Medulla oblongata (tissue), 1 donor: ENCODE data around the gene ODAD3.
"Not testable (repeated sequence)": the region's sequence is repeated elsewhere in the genome, so short reads cannot be mapped to it uniquely, and the experiment has no call there.

Source experiments
- DNase-seq: peaks from one replicate; pipeline ENCODE4 v3.0.0-alpha.2; 2015; ENCODE audit errors: extremely low spot score

ODAD3 gene

DNA sequence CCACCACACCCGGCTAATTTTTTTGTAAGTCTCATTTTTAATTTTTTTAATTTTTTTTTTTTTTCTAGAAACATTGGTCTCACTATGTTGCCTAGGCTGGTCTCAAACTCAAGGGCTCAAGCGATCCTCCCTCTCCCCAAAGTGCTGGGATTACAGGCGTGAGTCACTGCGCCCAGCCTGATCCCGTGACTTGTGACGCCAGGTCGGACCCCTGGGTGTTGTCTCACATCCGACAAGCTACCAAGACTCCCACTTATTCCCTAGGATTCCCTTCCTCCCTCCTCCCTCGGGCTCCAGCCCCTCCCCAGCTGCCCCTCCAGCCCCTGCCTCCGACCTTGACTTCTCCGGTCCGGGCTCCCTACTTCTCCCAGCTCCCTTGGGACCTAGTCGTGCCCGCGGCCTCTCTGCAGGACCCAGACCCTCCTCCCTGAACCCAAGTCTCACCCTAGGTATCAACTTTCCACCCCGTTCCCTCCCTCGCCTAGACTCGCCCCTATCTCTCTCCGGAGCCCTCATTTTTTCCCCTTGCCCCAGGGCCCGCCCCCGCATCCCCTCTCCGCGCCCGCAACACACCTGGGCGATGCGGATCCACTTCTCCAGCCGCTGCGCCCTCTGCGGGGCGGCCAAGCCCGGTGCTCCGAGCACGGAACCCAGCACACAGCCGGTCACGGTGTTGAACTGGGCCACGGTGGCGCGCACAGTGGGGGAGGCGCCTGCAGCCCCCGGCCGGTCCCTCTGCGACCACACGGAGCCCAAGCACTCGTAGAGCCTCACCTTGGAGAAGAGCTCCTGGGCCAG lies 28.9 kb downstream of the ODAD3 start:
- DNase-seq, result no peak

DNA sequence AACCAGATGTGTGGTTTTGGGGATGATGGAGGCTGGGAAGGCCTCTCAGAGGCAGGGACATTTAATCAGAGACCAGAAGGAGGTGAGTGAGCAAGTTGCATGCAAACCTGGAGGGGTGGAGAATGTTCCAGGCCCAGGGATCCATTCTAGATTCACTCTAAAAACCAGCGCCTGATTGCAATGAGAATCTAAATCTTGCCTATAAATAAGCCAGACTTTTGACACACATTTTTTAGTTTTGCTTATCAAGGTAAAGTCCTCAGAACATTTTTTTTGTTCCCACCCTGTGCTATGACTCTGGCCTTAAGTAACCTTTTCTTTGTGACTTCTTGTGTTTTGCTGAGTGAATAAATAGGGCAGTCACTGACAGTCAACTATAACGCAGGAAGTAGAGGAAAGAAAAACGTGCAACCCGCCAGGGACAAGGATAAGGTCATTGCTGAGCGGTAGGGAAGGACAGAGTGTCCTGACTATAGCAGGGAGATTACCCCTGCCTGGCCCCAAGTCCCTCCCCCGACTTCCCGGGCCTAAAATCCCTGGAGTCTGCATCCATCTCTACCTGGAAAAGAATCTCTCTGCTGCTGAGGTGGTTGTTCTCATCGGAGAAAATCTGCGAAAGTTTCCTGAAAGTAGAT lies 30.2 kb downstream of the ODAD3 start:
- DNase-seq, result no peak

DNA sequence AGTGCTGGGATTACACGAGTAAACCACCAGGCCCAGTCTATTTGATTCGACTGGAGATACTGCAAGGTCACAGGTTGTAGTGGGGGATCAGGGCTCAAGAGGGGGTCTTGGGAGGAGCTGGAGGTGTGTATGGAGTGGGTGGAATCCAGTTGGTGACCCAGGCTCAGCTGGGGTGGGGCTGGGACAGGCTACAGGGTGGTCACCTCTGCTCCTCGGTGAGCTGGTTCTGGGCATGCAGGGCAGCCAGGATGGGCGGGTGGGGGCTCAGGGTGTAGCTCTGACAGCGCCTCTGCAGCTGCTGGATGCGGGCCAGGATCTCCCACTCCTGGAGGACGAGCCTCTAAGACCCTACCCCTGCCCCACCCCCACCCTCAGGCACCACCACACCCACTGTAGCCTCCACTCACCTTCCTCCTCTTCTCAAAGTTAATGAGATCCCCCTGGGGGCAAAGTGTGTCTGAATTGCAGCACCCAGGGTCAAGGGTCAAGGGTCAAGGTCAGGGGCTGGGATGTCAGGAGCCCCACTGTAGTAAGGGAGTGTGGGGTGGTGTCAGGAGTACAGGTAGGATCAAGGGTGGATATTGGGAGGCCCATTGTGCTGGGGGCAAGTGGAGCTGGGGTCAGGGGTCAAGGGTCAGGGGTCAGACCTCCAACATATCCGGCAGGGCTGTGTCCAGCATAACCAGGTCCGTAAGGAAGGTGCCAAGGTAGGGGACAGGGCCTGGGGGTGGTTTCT lies 32.9 kb downstream of the ODAD3 start:
- no peak for DNase-seq

DNA sequence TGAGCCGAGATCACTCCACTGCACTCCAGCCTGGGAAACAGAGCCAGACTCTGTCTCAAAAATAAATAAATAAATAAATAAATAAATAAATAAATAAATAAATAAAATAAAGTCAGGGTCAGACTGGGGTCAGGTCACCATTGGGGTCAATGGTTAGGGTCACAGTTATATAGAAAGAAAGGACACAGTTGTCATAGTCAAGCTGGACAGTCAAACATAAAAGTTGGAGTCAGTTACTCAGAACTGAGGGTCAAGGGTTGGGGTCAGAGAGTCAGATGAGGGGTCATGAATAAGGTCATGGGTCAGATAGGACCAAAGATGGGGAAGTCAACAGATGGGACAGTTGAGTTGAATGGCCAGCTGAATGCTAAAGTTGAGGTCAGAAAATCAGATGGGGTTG lies 34.1 kb downstream of the ODAD3 start:
- no peak for DNase-seq

DNA sequence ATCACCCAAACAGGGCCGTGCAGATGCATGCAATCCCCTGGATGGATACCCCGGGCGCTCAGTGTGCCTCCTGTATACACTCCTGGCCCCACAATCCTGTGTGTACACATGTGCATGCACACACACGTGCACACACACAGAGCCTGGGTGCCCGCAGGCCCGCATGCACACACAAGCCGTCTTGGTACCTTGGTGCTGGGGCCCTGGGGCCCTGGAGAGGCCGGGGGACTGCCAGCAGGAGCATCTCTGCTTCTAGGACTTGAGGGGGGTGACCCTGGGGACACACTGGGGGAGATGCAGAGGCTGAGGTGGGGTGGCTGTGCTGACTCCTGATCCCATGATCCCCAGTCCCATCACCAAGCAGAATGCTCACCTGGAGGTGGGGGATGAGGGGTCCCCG lies 35.3 kb downstream of the ODAD3 start:
- no peak for DNase-seq

DNA sequence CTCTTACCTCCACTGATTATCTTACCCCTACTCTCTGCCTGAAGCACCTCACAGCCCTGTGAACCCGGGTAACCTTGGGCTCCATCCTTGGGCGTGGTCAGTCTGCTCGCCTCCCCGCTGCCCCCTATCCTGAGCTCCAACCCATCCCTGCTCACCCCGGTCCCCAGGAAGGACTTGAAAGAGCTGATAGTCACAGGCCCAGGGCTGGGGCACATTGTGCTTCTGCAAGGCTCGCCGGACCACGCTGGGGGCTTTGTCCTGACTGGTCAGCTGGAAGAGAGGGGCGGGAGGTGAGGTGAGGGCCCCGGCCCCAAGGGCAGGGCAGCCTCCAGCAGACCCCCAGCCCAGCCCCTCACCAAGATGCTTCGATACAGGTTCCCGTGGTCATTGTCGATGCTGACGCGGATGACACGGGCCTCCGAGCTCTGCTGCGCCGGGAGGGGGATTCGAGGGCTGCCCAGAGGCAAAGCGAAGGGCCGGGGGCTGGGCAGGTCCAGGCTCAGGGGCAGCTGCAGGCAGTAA lies 37.8 kb downstream of the ODAD3 start:
- DNase-seq, result no peak

DNA sequence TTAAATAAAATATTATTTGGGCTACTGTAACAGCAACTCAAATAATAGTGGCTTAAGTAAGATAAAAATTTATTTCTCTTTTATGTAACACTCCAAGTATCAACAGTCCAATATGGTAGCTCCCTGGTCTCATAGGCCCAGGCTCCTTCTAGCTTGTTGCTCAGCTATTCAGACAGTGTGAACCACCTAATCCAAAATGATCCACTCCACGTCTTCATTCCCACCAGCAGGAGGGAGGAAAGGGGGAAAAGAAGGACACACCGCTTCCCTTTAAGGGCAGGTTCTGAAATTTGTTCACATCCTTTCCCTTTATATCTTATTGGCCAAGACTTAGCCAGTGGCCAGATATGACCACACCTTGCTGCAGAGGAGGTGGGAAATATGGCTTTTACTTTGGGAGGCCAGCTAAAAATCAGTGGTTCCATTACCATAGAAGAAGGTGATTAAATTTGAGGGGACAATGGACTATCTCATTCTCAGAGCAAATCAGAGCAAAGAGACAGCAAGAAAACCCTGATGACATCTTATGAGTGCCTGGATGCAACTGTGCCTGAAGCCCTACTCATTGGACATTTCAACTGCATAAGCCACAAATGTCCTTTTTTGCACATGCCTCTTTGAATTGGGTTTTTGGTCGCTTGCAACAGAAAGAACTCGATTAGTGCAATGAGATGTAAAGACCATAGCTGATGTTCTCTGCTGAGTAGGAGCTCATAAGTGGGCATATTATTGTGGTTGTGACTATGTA lies 43.8 kb downstream of the ODAD3 start:
- no peak for DNase-seq

DNA sequence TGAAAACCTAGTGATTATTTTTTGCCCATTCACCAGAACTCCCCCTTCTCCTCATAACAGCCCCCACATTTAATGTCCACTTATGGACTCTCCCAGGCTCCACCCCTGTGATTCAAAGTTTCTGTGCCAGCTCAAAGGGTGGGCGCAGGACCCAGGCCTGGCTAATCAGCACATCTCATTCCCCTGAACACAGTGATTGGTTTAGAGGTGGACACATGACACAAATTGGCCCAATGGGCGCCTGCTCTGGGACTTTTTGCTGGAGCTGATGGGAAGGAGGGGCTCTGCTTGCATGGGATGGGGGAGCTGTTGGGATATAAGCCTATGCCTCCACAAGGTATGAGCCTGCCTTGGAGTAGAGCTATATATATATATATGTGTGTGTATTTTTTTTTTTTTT lies 44.6 kb downstream of the ODAD3 start:
- DNase-seq, result no peak

DNA sequence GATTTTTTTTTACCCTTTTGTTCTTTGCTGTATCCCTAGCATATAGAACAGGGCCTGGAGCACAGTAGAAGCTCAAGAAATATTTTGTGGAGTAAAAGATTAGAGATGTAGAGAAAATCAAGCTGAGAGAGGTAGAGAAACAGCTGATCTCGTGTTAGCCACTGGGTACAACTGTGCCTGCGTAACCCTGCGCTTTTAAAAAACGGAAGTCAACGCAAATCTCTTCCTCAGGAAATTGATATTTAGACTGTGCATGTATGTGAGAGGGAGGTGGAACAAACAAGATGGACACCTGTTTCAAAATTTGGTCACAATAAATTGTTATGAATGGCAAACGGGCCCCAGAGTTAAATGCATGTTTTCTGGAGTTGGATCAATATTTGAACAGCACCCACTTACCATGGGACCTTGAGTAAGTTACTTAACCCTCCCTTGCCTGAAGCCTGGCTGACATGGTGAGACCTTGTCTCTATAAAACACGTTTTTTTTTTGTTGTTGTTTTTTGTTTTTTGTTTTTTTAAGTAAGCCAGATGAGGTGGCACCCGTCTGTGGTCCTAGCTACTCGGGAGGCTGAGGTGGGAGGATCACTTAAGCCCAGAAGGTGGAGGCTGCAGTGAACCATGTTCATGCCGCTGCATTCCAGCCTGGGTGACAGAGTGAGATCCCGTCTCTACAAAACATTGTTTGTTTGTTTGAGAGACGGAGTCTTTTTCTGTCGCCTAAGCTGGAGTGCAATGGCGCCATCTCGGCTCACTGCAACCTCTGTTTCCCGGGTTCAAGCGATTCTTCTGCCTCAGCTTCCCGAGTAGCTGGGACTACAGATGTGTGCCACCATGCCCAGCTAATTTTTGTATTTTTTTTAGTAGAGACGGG lies 47.5 kb downstream of the ODAD3 start:
- peak; percentile 12 for DNase-seq

DNA sequence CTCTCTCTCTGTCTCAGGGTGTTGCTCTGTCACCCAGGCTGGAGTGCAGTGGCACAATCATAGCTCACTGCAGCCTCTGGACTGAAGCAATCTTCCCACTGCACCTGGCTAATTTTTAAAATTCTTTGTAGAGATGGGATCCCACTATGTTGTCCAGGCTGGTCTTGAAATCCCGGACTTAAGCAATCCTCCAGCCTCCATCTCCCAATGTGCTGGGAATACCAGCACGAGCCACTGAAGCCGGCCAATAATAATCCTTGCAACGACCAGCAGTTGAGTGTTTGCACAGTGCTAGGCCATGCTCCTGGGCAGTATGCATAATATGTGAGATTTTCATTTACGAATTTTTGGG lies 50.2 kb downstream of the ODAD3 start:
- no peak for DNase-seq

DNA sequence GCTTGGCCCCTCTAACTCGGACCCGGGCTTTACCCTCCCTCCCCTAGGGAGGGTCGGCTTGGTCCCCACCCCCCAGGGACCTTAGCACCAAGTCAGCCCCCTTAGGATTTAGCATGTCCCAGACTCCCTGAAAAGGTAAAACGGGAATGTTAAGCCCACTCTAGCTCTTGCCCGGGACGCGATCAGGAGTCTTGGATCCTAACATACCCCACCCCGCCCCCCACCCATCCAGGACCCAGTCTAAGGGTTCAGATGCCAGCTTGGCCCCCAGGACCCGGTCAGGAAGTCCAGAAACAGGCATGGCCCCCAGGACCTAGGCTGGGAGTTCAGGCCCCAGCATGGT lies 51.2 kb downstream of the ODAD3 start:
- no peak for DNase-seq

DNA sequence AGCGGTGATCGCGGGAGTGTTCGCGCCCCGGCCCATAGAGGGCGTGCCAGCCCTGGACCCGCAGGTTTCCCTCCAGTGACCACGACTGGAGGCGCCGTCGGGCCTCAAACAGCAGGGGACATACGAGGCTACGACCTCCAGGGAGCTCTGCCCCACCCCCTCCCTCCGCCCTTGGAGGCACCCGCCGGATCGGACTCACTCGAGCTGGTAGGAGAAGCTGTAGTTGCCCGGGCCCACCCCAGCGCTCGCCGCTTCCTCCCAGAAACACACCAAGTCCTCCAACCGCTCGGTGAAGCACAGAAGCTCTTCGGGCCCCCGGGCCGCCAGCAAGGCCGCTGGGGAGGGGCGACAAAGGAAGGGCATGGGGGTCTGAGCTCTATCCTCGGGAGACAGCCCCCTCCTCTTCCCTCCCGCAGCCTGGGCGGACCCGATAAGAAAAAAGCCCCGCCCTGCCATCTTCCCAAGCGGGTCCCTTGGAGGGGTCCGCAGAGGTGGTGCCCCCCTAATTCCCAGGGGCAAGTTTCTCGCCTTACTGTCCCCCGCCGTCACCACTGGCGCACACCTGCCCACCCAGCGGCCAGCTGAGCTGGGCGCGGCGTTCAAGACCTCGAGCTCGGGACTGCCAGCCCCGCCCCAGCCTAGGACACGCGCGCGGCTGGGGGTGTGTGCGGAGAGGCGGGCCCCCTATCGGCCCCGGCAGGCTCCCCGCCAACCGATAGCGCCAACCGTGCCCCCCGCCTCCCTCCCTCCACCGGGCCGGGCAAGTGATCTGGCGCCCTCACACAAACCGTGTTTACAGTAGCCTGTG lies 51.8 kb downstream of the ODAD3 start:
- peak; percentile 14 for DNase-seq

DNA sequence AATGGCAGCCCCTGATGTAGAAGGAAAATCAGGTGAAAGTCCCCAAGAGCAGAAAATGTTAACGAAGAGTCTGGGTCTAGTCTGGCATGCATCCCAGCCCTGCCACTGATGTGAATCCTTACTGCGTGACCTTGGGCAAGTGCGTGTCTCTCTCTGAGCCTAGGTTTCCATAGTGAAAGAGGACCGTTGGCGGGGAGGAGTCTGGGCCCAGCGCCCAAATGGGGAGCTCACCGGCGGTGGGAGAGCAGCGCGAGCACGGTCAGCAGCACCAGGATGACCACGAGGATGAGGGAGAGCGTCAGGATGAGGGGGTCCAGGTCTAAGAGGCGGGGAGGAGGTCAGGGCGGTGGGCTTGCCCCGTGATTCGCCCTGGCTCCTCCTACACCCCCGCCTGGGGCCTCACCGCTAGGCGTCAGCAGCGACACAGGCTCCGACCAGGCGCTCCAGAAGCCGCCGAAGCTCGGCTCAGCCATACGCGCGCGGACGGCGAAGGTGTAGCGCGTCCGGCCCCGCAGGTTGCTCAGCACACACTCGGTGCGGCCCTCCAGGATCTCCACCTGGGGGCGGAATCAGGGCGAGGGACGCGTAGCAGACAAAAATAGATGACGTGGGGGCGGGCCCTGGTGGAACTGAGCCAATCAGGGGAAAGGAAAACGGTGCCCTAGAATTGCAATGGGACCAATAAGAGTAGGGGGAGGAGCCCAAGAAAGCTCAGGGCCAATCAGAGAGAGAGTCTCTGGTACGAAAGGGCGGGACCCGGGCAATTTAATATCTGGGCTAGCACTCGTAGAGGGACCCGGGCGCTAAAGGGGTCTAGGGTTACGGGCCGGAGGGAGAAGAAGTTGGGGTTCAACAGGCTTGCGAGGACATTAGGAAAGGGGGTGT lies 54.0 kb downstream of the ODAD3 start:
- DNase-seq, result peak; percentile 98

DNA sequence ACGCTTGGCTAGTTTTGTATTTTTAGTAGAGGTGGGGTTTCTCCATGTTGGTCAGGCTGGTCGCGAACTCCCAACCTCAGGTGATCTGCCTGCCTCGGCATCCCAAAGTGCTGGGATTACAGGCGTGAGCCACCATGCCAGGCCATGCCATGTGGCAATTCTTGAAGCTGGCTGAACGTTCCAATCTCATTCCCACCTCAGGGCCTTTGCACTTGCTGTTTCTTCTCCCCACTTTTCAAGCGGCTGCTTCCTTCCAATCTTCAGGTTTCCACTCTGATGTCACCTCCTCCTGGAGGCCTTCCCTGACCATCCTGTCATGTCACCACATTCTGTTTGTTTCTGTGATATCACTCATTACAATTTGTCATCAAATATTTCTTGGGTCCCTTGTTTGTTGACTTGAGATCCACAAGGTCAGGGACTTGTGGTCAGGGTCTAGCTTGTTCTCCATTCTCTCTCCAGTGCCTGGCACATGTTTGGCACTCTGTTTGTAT lies 55.0 kb downstream of the ODAD3 start:
- no peak for DNase-seq

DNA sequence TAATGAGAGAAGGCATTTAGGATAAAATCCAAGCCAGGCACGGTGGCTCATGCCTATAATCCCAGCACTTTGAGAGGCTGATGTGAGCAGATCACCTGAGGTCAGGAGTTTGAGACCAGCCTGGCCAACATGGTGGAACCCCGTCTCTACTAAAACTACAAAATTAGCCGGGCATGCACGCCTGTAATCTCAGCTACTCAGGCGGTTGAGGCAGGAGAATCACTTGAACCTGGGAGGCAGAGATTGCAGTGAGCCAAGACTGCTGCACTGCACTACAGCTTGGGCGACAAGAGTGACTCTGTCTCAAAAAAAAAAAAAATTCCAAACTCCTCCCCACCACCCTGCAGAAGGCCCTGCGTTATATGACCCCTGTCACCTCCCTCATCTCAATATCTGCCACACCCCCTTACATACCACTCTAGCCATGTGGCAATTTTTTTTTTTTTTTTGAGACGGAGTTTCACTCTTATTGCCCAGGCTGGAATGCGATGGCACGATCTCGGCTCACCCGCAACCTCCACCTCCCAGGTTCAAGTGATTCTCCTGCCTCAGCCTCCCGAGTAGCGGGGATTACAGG lies 55.6 kb downstream of the ODAD3 start:
- not testable (repeated sequence) for DNase-seq

DNA sequence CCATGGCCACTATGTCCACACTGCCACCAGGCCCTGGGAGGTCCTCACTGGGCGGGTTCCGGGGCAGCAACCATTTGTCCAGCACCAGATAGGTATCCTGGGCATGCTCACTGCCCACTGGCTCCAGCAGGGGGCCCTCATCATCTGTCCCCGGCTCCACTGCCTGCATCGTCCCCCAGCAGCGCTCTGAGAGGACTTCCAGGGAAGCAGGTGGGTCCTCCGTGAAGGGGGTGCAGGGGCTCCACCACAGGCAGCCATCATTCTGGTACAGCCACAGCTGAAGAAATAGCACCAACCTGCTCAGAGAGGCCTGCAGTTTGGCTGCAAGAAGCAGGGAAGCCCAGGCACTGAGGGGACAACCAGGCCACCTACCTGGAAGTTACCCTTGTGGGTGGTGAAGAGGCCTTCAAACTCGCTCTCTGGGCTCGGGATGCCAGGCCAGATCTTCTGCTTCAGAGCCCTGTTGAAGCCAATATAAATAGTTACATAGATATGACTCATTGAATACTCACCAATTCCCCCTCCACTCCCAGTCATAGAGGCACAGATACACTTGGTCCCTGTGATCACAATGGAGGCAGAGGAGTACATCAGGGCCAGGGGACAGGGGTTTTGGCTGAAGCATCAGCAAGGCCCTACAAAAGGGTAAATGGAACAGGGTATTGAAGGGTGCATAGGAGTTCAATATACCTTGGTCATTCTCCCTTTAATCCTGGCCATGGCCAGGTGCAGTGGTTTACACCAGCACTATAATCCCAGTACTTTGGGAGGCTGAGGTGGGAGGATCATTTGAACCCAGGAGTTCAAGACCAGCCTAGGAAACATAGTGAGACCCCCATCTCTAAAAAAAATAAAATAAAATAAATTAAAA lies 56.4 kb downstream of the ODAD3 start:
- DNase-seq, result peak; percentile 38

DNA sequence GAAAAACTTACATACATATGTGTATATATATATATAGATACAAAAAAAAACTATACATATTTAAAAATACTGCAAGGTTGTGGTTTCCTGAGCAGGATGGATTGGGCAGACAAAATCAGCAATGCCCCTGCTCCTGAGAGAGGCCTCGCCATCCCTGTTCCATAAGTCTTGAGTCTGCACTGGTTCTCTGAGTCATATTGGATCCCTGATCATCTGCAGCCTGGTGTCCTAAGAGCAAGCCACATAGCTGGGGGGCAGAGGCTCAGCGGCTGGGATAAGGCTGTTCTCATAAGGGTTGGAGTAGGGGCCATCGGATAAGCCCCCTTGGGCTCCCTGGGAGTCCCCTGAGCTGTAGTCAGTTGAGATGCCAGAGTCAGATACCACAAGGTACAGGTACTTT lies 57.2 kb downstream of the ODAD3 start:
- DNase-seq, result no peak

DNA sequence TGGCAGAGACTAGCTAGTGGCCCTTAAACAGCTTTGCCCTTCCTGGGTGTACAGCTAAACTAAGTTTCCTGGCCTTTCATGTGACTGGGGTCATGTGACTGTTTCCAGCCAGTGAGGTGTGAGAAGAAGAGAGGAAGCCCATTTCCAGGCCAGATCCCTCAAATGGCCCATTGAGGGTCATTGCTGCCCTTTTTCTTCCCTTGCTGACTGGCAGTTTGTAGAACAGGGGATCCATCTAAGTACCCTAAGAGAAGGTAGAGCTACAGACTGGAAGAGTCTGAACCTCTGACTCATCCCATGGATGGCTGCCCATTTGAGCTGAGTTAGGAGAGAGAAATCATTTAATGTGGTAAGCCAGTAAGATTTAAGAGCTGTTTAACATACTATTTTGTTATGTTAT lies 57.7 kb downstream of the ODAD3 start:
- DNase-seq, result peak; percentile 57
